ENCODE data around the gene ACTR5.
A peak's percentile ranks its signal among the peaks of the same experiment; 100 is the strongest.

The ACTR5 gene

DNA sequence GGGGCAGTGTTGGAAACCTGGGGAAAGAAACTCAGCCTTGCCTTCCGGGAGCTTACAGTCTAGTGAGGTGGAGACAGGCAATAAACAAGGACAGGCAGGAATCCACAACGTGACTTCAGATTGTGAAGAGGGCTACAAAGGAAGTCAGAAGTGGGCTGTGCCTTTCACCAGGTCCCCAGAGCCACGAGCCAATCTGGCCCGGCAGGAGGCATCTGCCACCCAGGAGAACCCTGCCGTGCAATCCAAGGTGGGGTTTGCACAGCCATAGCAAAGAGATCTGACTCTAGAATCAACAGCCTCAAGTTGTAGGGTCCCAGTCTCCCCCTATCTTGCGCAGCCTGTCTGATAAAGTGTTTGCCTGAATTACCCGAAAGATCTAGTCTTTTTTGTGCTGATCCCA is 18.5 kb upstream of the ACTR5 start:
- DNase-seq: no peak

GRCh38 chr20:38730167-38730988 is 17.9 kb upstream of the ACTR5 start:
- no peak for DNase-seq

GRCh38 chr20:38730989-38731737 is 17.1 kb upstream of the ACTR5 start:
- peak; percentile 78 for DNase-seq

- DNase-seq: no peak
These were observed 16.5 kb upstream of the ACTR5 start for GRCh38 chr20:38731738-38732113.

DNA sequence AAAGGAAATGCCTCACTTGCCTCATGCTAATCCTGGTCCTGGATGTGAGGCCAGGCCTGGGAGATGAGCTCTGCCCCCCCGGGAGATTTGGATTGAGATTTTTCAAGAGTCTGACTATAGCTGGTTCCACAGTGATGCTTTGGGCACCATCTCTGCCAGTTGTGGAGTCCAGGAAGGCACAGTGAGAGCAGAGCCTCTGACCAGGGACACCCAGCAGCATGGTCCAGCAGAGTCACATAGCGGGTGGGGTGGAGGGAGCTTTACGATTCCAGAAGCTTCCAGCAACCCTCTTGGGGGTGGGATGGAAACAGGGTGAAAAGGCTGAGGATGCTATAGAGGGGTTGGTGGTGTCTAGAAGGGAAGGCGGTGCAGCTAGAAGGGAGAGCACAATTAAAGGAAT is 15.3 kb upstream of the ACTR5 start:
- DNase-seq: no peak

GRCh38 chr20:38735172-38735571 is 13.1 kb upstream of the ACTR5 start:
- DNase-seq: no peak

- no peak for DNase-seq
These were observed 10.4 kb upstream of the ACTR5 start for GRCh38 chr20:38737887-38738286.

DNA sequence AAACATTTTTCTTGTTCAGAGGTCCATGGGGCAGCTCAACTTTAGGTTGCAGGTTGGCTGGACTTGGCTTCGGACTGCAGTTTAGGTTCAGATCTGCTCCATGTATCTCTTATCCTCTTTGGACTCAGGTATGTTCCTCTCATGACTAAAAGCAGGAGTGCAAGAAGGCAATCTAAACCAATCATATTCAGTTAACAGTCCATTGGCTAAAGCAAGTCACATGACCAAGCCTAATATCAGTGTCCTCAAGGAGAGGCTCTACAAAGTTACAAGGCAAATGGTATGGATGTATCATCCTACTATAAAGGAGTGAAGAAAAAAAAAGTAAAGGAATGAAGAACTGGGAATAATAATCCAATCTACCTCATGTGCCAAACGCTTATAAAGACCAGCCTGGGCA is 2.5 kb upstream of the ACTR5 start:
- DNase-seq: no peak

DNA sequence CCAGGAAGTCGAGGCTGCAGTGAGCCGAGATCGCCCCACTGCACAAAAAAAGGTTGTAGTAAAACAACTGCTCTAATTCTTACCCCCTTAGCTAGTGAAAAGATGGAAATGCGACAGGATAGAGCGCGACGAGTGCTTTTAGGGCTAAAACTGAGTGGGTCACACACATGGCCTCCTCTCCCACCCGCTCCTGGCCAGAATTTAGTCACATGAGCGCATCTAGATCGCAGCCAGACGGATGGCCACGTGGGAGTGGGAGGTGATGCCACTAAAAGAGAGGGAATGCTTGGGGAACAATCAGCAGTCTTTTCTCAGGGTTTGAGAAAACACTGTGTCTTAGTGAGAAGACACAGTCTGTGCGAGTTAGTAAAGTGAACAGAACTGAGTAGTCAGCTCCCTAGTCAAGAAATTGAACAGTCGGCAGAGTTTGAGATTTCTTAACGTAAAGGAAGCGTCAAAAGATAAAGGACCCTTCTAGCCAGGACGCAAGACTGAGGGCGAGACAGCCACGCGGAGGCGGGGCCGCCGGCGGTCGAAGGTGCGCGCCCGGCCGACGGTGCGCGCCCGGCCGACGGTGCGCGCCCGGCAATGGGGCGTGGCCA is 664 bp upstream of the ACTR5 start:
- no peak for DNase-seq

GRCh38 chr20:38748861-38749149 is 545 bp downstream of the ACTR5 start:
- peak; percentile 60 for DNase-seq

- no peak for DNase-seq
These were observed 3.2 kb downstream of the ACTR5 start for GRCh38 chr20:38751360-38751976.

GRCh38 chr20:38752029-38752428 is 3.8 kb downstream of the ACTR5 start:
- no peak for DNase-seq

DNA sequence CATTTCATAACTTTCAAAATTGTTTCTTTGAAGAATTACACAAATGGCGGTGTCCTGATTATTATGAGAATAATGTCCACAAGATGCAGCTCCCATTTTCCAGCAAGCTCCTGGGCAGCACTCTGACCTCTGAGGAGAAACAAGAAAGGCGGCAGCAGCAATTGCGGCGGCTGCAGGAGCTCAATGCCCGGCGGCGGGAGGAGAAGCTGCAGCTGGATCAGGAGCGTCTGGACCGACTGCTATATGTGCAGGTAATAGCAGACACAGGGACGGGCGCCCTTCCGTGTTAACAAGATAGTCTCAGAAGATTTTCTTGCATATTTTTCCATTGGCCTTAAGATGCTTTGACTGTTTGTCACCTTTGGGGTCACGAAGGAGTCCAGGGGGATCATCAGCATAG is 6.7 kb downstream of the ACTR5 start:
- DNase-seq: no peak

GRCh38 chr20:38755324-38755910 is 7.2 kb downstream of the ACTR5 start:
- no peak for DNase-seq

DNA sequence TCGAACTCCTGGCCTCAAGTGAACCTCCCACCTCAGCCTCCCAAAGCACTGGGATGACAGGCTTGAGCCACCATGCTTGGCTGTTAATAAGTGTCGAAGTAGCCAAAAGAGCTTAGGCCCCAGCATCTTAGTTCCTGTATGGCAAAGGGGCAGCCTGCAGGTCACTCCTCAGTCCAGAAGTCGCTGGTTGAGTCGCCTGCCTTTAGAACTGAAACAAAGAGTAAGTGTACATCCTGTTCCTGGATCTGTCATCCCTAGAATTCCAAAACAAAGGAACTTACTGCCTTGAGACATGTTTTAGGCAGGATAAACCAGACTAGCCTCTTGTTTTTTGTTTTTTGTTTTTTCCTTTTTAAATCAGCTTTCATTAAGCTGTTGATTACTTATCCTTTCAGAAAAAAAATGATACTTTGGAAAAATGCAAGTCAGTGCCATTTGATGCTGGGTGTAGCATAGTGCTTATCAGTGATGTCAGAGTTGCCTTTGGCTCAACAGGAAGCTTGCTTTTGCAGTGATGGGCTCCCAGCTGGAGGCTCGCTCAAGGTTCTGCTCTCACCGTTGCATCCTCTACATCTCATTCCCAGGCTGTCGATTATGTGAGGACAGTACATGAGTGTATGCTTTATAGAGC is 9.0 kb downstream of the ACTR5 start:
- DNase-seq: no peak

DNA sequence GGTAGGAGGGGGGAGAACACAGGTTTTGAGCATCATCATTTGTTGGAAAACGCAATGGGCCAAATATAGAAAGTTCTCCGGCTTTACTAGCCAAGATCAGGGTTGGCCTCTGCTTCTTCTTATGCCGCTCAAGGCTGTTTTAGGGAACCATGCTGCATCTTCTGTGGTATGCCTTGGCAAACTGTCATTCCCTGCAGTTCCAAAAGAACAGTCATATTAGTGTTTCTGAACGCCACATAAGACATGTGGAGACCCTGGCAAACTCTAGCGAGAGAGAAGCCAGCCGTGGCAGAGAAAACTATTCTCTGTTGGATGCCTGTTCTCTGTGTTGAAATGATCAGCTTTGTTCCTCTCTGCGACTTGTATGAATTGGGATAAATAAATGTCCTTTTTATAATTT is 10.8 kb downstream of the ACTR5 start:
- no peak for DNase-seq

DNA sequence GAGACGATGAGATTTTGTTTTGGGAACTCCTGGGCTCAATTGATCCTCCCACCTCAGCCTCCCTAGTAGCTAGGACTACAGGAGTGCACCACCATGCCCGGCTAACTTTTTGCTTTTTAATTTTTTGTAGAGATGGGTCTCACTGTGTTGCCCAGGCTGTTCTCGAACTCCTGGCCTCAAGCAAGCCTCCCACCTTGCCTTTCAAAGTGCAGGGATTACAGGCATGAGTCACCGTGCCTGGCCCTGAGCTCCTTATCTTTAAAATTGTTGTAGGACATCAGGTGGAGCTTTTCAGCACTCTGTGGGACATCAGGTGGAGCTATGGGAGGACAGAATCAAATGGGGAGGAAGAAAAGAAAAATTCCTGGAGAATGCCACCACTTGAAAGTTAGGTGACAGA is 12.7 kb downstream of the ACTR5 start:
- DNase-seq: no peak

DNA sequence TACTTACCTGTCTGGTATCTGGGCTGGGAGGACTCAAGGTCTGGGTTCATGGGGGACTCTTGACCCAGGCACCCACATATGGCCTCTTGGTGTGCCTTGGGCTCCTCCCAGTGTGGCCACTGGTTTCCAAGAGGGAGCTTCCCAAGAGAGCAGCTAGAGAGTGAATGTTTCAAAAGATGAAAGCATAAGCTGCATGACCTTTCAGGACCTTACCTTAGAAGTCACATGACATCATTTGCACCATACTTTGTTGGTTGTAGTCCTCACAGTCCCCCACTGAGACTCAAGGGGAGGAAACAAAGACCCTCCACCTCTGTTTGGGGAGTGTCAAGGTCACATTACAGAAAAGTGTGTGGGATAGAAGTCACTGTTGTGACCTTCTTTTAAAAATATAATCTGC is 13.9 kb downstream of the ACTR5 start:
- DNase-seq: no peak

DNA sequence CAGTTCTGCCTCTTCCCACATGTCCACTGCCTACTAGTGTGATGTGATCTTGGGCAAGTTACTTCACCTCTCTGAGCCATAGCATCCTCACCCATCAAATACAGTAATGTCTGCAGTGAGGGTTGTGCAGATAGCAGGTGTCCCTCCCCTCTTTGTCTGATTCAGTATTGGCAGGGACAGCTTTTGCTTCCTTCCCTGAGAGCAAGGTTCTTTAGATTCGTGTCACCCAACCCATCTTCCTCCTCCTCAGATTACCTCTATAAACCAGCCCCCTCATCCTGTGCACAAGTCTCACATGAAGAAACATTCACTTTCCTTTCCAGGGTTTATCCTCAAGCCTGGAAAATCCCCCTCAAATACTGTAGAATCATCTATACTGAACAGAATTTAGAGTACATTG is 15.4 kb downstream of the ACTR5 start:
- DNase-seq: no peak

- DNase-seq: no peak
These were observed 16.5 kb downstream of the ACTR5 start for GRCh38 chr20:38764567-38765318.

- DNase-seq: no peak
These were observed 17.8 kb downstream of the ACTR5 start for GRCh38 chr20:38766071-38766470.

Measured in activated CD4-positive, alpha-beta T cell treated with anti-CD3 and anti-CD28 coated beads, Interleukin-2, amount 50 U/mL, for 1 hour (primary cell).